CD4-positive, alpha-beta T cell (primary cell): ENCODE data around the gene OAS2. TPM values are rescaled to one million over a fixed set of nuclear protein-coding genes. Genes with fewer than 3 reads are reported as not detected.

Experiments
- ATAC-seq: fragments of 200-7000 bp; cut with Tn5 transposase; one replicate; pipeline ENCODE4 v1.10.0; 2022; ENCODE audit warnings: mild to moderate bottlenecking; ENCODE audit not compliant: poor library complexity
- CTCF ChIA-PET: fragments of 350-600 bp; sonication (Branson Sonifier 250); formaldehyde crosslinking; loops from one replicate; lab custom pipeline; 2021; ENCODE audit warnings: antibody characterized with exemption, inconsistent platforms; lab: Charles Lee
- POLR2A ChIA-PET: fragments of 350-600 bp; sonication (Branson Sonifier 250); formaldehyde crosslinking; loops from one replicate; lab custom pipeline; 2021; ENCODE audit warnings: antibody characterized with exemption, inconsistent platforms; lab: Charles Lee
- DNase-seq, 14 experiments: peaks; one replicate each; pipeline ENCODE4 v3.0.0-alpha.2; 2013 to 2020; ENCODE audit warnings: mixed read lengths in 2 of 14
- H3K27ac ChIP-seq, 2 donors: one replicate each; pipeline versions ENCODE4 v1.5.1 to v1.7.0; 2013; ENCODE audit warnings: low read length in 2 of 2, low read depth in 1 of 2, mild to moderate bottlenecking in 1 of 2
- H3K27me3 ChIP-seq, 2 experiments: 1 replicate in 1 of 2; 2 replicates in 1 of 2; pipeline versions ENCODE4 v1.6.1 to v1.7.0; 2013; ENCODE audit warnings: low read length in 2 of 2, control low read depth in 1 of 2, mild to moderate bottlenecking in 1 of 2, moderate library complexity in 1 of 2; ENCODE audit not compliant: insufficient read depth in 2 of 2, control insufficient read depth in 1 of 2
- H3K36me3 ChIP-seq: one replicate; pipeline ENCODE4 v1.6.1; 2013; ENCODE audit warnings: low read length, control low read depth; ENCODE audit not compliant: insufficient read depth
- H3K4me1 ChIP-seq: one replicate; pipeline ENCODE4 v1.6.1; 2013; ENCODE audit warnings: low read length, control low read depth; ENCODE audit not compliant: insufficient read depth
- H3K4me3 ChIP-seq: one replicate; pipeline ENCODE4 v1.5.1; 2013; ENCODE audit warnings: mild to moderate bottlenecking, low read length, moderate library complexity
- H3K9me3 ChIP-seq, 2 experiments: 1 replicate in 1 of 2; 2 replicates in 1 of 2; pipeline versions ENCODE4 v1.6.1 to v1.7.0; 2013; ENCODE audit warnings: low read length in 2 of 2, mild to moderate bottlenecking in 2 of 2, control low read depth in 1 of 2, moderate library complexity in 1 of 2; ENCODE audit not compliant: control insufficient read depth in 1 of 2, insufficient read depth in 1 of 2
- H3K27ac Mint-ChIP-seq: one replicate; pipeline ENCODE4 v1.8.0; 2020; ENCODE audit warnings: mixed read lengths
- H3K27me3 Mint-ChIP-seq: one replicate; pipeline ENCODE4 v1.8.0; 2021; ENCODE audit warnings: mixed read lengths
- H3K36me3 Mint-ChIP-seq: one replicate; pipeline ENCODE4 v1.8.0; 2021; ENCODE audit warnings: low read depth, mixed read lengths
- H3K4me1 Mint-ChIP-seq: one replicate; pipeline ENCODE4 v1.8.0; 2021; ENCODE audit warnings: low read depth, mixed read lengths
- H3K4me3 Mint-ChIP-seq: one replicate; pipeline ENCODE4 v1.8.0; 2020; ENCODE audit warnings: mild to moderate bottlenecking, mixed read lengths
- H3K9me3 Mint-ChIP-seq: one replicate; pipeline ENCODE4 v1.8.0; 2020; ENCODE audit warnings: mixed read lengths
- intact Hi-C, 2 experiments: fragments of 100-400 bp; cut with DNase I in 1 of 2; cut with micrococcal nuclease in 1 of 2; formaldehyde crosslinking; loops; one replicate each; pipeline versions ENCODE4 v1.15.1 to v1.9.0; 2023 to 2025; cut with DNase I, micrococcal nuclease
- total RNA-seq, 174 experiments: library from RNA in 2 of 174; stranded (reverse) in 2 of 174; gene quantifications; one replicate each; pipeline ENCODE4 v1.2.3 and lab custom pipeline; 2021 to 2026
- TF ChIP-seq, protein P1 (sequence below): fragments of 200-600 bp; IDR thresholded peaks from one replicate; pipeline ENCODE4 v1.8.0; 2022; ENCODE audit warnings: antibody characterized with exemption, mild to moderate bottlenecking

OAS2 gene
- total RNA-seq, 2 experiments from 2014 or later = 15.0 to 16.2 TPM

- intact Hi-C loops = no loop called here
- ChIA-PET POLR2A (interaction anchor here (1.3 kb wide), 2 partner anchors 31 to 49 kb away, joined by 3 to 4 read pairs; partner anchors contain the start of gene OAS2), CTCF (no interaction called here)
- Mint-ChIP-seq H3K4me1 (no peaks in the 10 kb centered on the region), H3K27me3 (no peaks in the 10 kb centered on the region), H3K4me3 (no peak overlapping the region), H3K27ac (no peak overlapping the region), H3K36me3 (peaks cover 19% of the 10 kb centered on the region), H3K9me3 (peaks cover 6% of the 10 kb centered on the region)
- no peak for DNase-seq
- H3K4me1 ChIP-seq = no peaks in the 10 kb centered on the region
- TF ChIP-seq, protein P1, sequence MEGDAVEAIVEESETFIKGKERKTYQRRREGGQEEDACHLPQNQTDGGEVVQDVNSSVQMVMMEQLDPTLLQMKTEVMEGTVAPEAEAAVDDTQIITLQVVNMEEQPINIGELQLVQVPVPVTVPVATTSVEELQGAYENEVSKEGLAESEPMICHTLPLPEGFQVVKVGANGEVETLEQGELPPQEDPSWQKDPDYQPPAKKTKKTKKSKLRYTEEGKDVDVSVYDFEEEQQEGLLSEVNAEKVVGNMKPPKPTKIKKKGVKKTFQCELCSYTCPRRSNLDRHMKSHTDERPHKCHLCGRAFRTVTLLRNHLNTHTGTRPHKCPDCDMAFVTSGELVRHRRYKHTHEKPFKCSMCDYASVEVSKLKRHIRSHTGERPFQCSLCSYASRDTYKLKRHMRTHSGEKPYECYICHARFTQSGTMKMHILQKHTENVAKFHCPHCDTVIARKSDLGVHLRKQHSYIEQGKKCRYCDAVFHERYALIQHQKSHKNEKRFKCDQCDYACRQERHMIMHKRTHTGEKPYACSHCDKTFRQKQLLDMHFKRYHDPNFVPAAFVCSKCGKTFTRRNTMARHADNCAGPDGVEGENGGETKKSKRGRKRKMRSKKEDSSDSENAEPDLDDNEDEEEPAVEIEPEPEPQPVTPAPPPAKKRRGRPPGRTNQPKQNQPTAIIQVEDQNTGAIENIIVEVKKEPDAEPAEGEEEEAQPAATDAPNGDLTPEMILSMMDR = no peak
- H3K9me3 ChIP-seq = no peaks in the 10 kb centered on the region
- H3K4me3 ChIP-seq = no peak overlapping the region
- no peak for ATAC-seq
- H3K27me3 ChIP-seq = no peaks in the 10 kb centered on the region
- H3K27ac ChIP-seq = no peak overlapping the region
- no peaks in the 10 kb centered on the region for H3K36me3 ChIP-seq
These were observed 48.0 kb upstream of the OAS2 start for GRCh38 chr12:112930350-112930749.

DNA sequence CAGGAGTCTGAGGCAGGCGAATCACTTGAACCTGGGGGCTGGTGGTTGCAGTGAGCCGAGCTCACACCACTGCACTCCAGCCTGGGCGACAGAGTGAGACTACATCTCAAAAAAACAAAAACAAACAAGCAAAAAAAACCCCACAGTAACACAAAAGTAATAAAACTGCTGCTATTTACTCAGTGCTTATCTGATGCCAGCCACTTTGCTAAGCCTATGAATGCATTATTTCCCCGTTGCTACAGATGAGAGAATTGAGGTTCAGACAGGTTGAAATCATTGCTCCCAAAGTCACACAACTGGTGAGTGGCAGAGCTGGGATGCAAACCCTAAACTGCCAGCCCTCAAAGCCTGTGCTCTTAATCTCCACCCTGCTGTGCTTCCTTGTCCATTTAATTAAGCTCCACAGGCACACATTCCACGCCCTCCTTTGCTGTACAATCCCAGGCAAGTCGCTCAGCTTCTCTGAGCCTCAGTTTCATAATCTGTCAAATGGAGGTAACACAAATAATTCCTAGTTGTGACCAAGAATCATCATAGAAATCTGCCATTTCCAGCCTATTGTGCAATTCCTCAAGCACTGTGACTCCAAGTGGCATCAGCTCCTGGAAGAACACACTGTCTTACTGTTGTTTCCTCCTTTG lies 45.7 kb upstream of the OAS2 start:
- Mint-ChIP-seq H3K4me3 (no peak overlapping the region), H3K4me1 (peaks cover 6% of the 10 kb centered on the region), H3K27me3 (no peaks in the 10 kb centered on the region), H3K36me3 (peaks cover 14% of the 10 kb centered on the region), H3K9me3 (peaks cover 8% of the 10 kb centered on the region), H3K27ac (no peak overlapping the region)
- POLR2A ChIA-PET = interaction anchor here (1.9 kb wide), 1 partner anchor 25 kb away, joined by 5 read pairs; the partner anchor contains the start of gene OAS1
- no peak overlapping the region for H3K4me3 ChIP-seq
- no peaks in the 10 kb centered on the region for H3K36me3 ChIP-seq
- ATAC-seq = no peak
- no peaks in the 10 kb centered on the region for H3K27me3 ChIP-seq
- H3K9me3 ChIP-seq = no peaks in the 10 kb centered on the region
- no peak overlapping the region for H3K27ac ChIP-seq
- intact Hi-C loops = no loop called here
- TF ChIP-seq, protein P1 = no peak
- CTCF ChIA-PET = interaction anchor here (1.1 kb wide), 1 partner anchor 32 kb away, joined by 3 read pairs; no protein-coding TSS in a partner anchor
- peaks cover 5% of the 10 kb centered on the region for H3K4me1 ChIP-seq
- no peak for DNase-seq

DNA sequence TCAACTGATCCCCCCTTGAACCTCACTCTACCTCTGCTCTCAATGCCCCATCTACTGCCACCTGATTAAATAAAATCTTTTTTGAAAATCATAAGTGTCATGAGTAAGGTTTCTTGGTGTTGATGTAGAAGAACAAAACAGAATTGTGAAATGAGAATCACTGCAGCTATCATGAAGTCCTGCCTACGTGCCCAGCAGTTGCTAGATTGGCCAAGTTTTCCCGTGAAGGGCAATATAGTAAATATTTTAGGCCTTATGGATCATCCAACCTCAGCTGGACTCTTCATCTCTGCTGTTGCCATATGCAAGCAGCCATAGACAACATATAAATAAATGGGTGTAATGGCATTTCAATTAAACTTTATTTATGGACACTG lies 45.2 kb upstream of the OAS2 start:
- ATAC-seq (no peak), DNase-seq (no peak)
- Mint-ChIP-seq H3K27ac (no peak overlapping the region), H3K9me3 (peaks cover 8% of the 10 kb centered on the region), H3K4me3 (no peak overlapping the region), H3K27me3 (no peaks in the 10 kb centered on the region), H3K36me3 (peaks cover 16% of the 10 kb centered on the region), H3K4me1 (peaks cover 11% of the 10 kb centered on the region)
- H3K4me1 ChIP-seq = peaks cover 7% of the 10 kb centered on the region
- CTCF ChIA-PET = interaction anchor here (1.1 kb wide), 1 partner anchor 33 kb away, joined by 3 read pairs; no protein-coding TSS in a partner anchor
- H3K9me3 ChIP-seq = no peaks in the 10 kb centered on the region
- POLR2A ChIA-PET = interaction anchor here (1.9 kb wide), 1 partner anchor 26 kb away, joined by 5 read pairs; the partner anchor contains the start of gene OAS1
- H3K27ac ChIP-seq = no peak overlapping the region
- TF ChIP-seq, protein P1 = no peak
- H3K27me3 ChIP-seq = no peaks in the 10 kb centered on the region
- no peak overlapping the region for H3K4me3 ChIP-seq
- intact Hi-C loops = no loop called here
- H3K36me3 ChIP-seq = no peaks in the 10 kb centered on the region
